Spleen (tissue), 11 donors: ENCODE data around the gene ATP5PO. TPM values are rescaled to one million over a fixed set of nuclear protein-coding genes. Genes with fewer than 3 reads are reported as not detected.
A peak's percentile ranks its signal among the peaks of the same experiment; 100 is the strongest.

Experiments used
- DNase-seq: peaks from one replicate; pipeline ENCODE4 v3.0.0-alpha.2; 2020
- H3K27ac ChIP-seq, 8 donors: fragments of 200-600 bp; sonication (generic) in 7 of 8; 1 replicate in 4 of 8; 2 replicates in 4 of 8; pipeline versions ENCODE4 v1.5.0 to v1.8.0; 2016 to 2021; ENCODE audit warnings: inconsistent platforms in 4 of 8, mild to moderate bottlenecking in 4 of 8, moderate library complexity in 1 of 8
- H3K27me3 ChIP-seq, 7 donors: fragments of 200-600 bp; sonication (generic) in 6 of 7; replicated peaks in 1 of 7; 1 replicate in 4 of 7; 2 replicates in 3 of 7; pipeline versions ENCODE4 v1.5.0 to v1.8.0; 2016 to 2021; ENCODE audit warnings: inconsistent platforms in 3 of 7, mild to moderate bottlenecking in 1 of 7
- H3K36me3 ChIP-seq, 6 donors: fragments of 200-600 bp; sonication (generic) in 5 of 6; 1 replicate in 4 of 6; 2 replicates in 2 of 6; pipeline versions ENCODE4 v1.5.0 to v1.8.0; 2016 to 2021; ENCODE audit warnings: inconsistent platforms in 2 of 6
- H3K4me1 ChIP-seq, 6 donors: fragments of 200-600 bp; sonication (generic) in 5 of 6; 1 replicate in 3 of 6; 2 replicates in 3 of 6; pipeline versions ENCODE4 v1.5.0 to v1.8.0; 2016 to 2021; ENCODE audit warnings: inconsistent platforms in 3 of 6
- H3K4me3 ChIP-seq, 8 donors: fragments of 200-600 bp; sonication (generic) in 7 of 8; 1 replicate in 4 of 8; 2 replicates in 4 of 8; pipeline versions ENCODE4 v1.5.0 to v1.8.0; 2016 to 2021; ENCODE audit warnings: inconsistent platforms in 4 of 8, mild to moderate bottlenecking in 4 of 8, moderate library complexity in 2 of 8
- H3K9me3 ChIP-seq, 8 donors: fragments of 200-600 bp; sonication (generic) in 7 of 8; 1 replicate in 4 of 8; 2 replicates in 4 of 8; pipeline versions ENCODE4 v1.5.0 to v1.8.0; 2016 to 2021; ENCODE audit warnings: inconsistent platforms in 4 of 8
- CTCF ChIP-seq, 11 experiments: fragments of 200-600 bp in 7 of 11; fragments of 450-650 bp in 4 of 11; sonication (generic) in 4 of 11; IDR thresholded peaks in 8 of 11; conservative IDR thresholded peaks in 3 of 11; 1 replicate in 7 of 11; 2 replicates in 4 of 11; pipeline versions ENCODE4 v1.4.0 to v1.8.0; 2016 to 2021; ENCODE audit warnings: antibody characterized with exemption in 11 of 11, inconsistent platforms in 4 of 11, mild to moderate bottlenecking in 1 of 11
- POLR2A ChIP-seq, 3 donors: fragments of 450-650 bp; IDR thresholded peaks; one replicate each; pipeline ENCODE4 v1.5.1; 2017; ENCODE audit warnings: antibody characterized with exemption in 3 of 3, mild to moderate bottlenecking in 1 of 3
- POLR2AphosphoS5 ChIP-seq, 3 donors: sonication (generic); formaldehyde crosslinking; IDR thresholded peaks; one replicate each; pipeline ENCODE4 v1.5.1; 2017; ENCODE audit warnings: antibody characterized with exemption in 3 of 3
- WGBS, 5 donors: extraction: QIAGEN DNeasy Blood & Tissue Kit in 3 of 5; methylation state at CpG; one replicate each; pipeline versions ENCODE4 v1.1.5 to v1.1.7; 2013 to 2018; 5-methylcytosine and 5-hydroxymethylcytosine counted together
- intact Hi-C: fragments of 100-400 bp; cut with DNase I; formaldehyde crosslinking; loops from one replicate; pipeline ENCODE4 v1.15.0; 2023; ENCODE audit warnings: low total_unique reads
- polyA plus RNA-seq, 3 donors: library from polyadenylated mRNA; stranded (reverse); fragments of 200-250 nt; gene quantifications; one replicate each; pipeline ENCODE4 v1.2.1, GENCODE V29; 2013
- total RNA-seq, 7 donors: library from RNA; depleted of rRNA in 3 of 7; stranded (reverse); fragments of >200 nt in 3 of 7; fragmentation: NEBNext Ultra II Directional in 4 of 7; extraction: Animal tissue kit (Norgen Biotek cat#: 25700) in 4 of 7; gene quantifications; one replicate each; pipeline versions ENCODE4 v1.1.0 to v1.2.1, GENCODE V29; 2016 to 2021
- donor health status: healthy with polysubstance abuse.
- donor health status: DM: no; HTN: no; CAD: no; lungs with moderate emphysema.
- donor health status: DM: no; HTN: no; CAD: no.
- donor health status: Bipolar disorder and iron deficiency.
- donor health status: healthy.
- donor health status: DM: no; HTN: no; CAD: no.
- donor health status: DM: yes; HTN: yes; CAD: no.

Gene ATP5PO
- total and polyA plus RNA-seq, 10 donors: 97.6 to 286 (median 127) TPM

- TF ChIP-seq POLR2A (IDR thresholded peaks at IDR 0.05) (no peak), CTCF (IDR thresholded peaks at IDR 0.05 in 8 of 11, conservative IDR thresholded peaks at IDR 0.05 in 3 of 11) (no peak)
- Histone ChIP-seq H3K27me3 (no peaks in the 10 kb centered on the region), H3K4me1 (peaks cover 0 to 69% (median 33%) of the 10 kb centered on the region in 6 donors), H3K36me3 (no peaks in the 10 kb centered on the region), H3K27ac (peak overlapping the region in 7 of 8 donors; percentile 45 to 80 (median 71)), H3K4me3 (peak overlapping the region in 1 of 8 donors; percentile 6), H3K9me3 (no peaks in the 10 kb centered on the region)
- no peak for DNase-seq
- intact Hi-C loops: no loop called here
- WGBS, 5 donors: 39 to 50% (median 45%) methylated on average over 4 of the region's 4 CpGs
Observed at GRCh38 chr21:33936301-33937038, 20.9 kb upstream of the ATP5PO start.

DNA sequence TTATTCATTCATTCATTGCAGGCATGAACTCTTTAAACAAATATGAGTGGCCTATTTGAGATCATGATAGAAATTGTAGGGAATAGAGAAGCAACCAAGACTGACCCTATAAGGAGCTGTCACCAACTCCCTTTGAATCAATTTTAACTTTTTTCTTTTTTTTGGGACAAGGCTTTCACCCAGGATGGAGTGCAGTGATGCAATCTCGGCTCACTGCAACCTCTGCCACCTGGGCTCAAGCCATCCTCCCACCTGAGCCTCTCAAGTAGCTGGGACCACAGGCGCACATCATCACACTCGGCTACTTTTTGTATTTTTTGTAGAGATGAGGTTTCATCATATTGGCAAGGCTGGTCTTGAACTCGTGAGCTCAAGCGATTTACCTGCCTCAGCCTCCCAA lies 17.1 kb upstream of the ATP5PO start:
- peak overlapping the region; percentile 40 to 71 (median 44) for H3K4me3 ChIP-seq
- no peak for DNase-seq
- peaks cover 0 to 59% (median 29%) of the 10 kb centered on the region in 6 donors for H3K4me1 ChIP-seq
- intact Hi-C loops: no loop called here
- no peaks in the 10 kb centered on the region for H3K36me3 ChIP-seq
- H3K9me3 ChIP-seq: no peaks in the 10 kb centered on the region
- WGBS, 5 donors: 79 to 95% (median 92%) methylated on average over 5 of the region's 5 CpGs
- no peaks in the 10 kb centered on the region for H3K27me3 ChIP-seq
- peak overlapping the region in 7 of 8 donors; percentile 74 to 84 (median 80) for H3K27ac ChIP-seq
- TF ChIP-seq CTCF (IDR thresholded peaks at IDR 0.05 in 8 of 11, conservative IDR thresholded peaks at IDR 0.05 in 3 of 11) (no peak), POLR2AphosphoS5 (IDR thresholded peaks at IDR 0.05) (no peak), POLR2A (IDR thresholded peaks at IDR 0.05) (no peak)

DNA sequence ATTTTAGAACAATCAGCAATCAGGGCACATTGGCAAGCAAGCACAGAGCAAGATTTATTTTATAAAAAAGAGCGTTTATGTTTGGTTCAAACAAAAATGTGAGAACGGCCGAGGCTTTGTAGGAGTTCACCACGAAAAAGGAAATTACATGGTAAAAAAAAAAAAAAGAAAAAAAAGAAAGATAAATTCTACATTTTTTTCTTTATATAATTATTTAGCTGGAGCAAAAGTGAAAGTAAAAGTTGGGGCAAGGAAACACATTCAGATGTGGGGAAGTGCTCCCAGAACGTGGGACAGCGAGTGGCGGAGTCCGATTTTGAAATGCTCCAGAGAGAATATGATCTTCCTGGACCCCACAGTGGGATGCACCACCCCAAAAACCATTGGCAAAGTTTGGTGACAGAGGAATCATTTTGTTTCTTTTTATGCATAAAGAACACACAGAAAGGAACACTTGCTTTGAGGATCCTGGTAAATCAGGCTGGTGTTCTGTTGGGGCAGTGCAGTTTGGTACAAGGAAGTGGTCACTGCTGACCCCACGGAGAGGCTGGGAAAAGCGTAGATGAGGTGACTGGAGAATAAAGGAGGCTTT lies 16.3 kb upstream of the ATP5PO start:
- H3K9me3 ChIP-seq: no peaks in the 10 kb centered on the region
- no peaks in the 10 kb centered on the region for H3K27me3 ChIP-seq
- H3K4me3 ChIP-seq: peak overlapping the region; percentile 40 to 71 (median 44)
- intact Hi-C loops: no loop called here
- H3K27ac ChIP-seq: peak overlapping the region; percentile 45 to 84 (median 79)
- H3K36me3 ChIP-seq: no peaks in the 10 kb centered on the region
- DNase-seq: peak; percentile 73
- TF ChIP-seq POLR2AphosphoS5 (IDR thresholded peaks at IDR 0.05) (no peak), CTCF (IDR thresholded peaks at IDR 0.05 in 8 of 11, conservative IDR thresholded peaks at IDR 0.05 in 3 of 11) (no peak), POLR2A (IDR thresholded peaks at IDR 0.05) (no peak)
- peaks cover 0 to 51% (median 21%) of the 10 kb centered on the region in 6 donors for H3K4me1 ChIP-seq
- WGBS, 5 donors: 6 to 24% (median 13%) methylated on average over 10 of the region's 10 CpGs
